SK-N-SH treated with all-trans-retinoic acid at 6 μM for 48 hours (cell line): Measurements from ENCODE around the gene DRC1.

Experiments
- CSDC2 ChIP-seq: fragments of 250-450 bp; sonication (Bioruptor Pico); IDR thresholded peaks from 2 replicates; pipeline ENCODE4 v1.5.0; 2020; ENCODE audit warnings: mild to moderate bottlenecking, moderate library complexity
- GLIS3 ChIP-seq: fragments of 250-450 bp; sonication (Bioruptor Pico); IDR thresholded peaks from 2 replicates; pipeline ENCODE4 v1.5.0; 2020; ENCODE audit warnings: mild to moderate bottlenecking, moderate library complexity
- TF ChIP-seq, protein P1 (sequence below): fragments of 250-450 bp; sonication (Bioruptor Pico); IDR thresholded peaks from 2 replicates; pipeline ENCODE4 v1.5.1; 2020; ENCODE audit warnings: low read depth, mild to moderate bottlenecking, moderate library complexity

DNA sequence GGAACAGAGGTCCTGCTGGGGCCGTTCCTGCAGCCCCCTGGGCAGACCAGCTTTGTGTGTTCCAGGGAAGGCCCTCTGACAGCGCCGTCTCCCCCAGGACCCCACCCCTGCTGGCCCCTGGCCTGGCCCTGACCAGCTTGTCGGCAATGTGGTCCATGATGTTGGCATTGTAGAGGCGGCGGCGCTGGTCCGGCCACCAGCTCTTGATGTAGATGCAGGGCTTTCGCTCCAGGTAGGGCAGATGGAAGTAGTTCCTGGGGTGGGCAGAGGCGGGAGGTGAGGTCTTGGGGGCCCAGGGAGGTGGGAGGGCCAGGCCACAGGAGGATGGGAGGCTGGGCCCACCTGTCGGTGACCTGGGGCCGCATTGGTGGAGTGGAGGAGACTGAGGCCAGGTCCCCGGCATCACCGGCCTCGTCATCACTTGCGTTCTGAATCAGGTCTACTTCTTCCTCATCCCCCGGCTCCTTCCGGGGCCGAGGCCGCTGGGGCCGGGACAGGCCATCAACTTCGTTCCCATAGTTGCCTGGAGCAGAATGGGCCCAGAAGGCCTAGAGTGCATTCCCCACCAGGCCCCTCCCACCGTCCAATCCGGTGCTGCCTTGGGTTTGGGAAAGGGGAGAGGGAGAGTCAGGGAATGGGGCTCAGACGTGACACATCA, 77.5 kb downstream of the DRC1 start:
- TF ChIP-seq CSDC2 (CRISPR knock-in tag) (no peak), GLIS3 (CRISPR knock-in tag) (no peak)
- TF ChIP-seq, protein P1, sequence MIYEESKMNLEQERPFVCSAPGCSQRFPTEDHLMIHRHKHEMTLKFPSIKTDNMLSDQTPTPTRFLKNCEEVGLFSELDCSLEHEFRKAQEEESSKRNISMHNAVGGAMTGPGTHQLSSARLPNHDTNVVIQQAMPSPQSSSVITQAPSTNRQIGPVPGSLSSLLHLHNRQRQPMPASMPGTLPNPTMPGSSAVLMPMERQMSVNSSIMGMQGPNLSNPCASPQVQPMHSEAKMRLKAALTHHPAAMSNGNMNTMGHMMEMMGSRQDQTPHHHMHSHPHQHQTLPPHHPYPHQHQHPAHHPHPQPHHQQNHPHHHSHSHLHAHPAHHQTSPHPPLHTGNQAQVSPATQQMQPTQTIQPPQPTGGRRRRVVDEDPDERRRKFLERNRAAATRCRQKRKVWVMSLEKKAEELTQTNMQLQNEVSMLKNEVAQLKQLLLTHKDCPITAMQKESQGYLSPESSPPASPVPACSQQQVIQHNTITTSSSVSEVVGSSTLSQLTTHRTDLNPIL (CRISPR knock-in tag) = no peak
